Smooth muscle cell (in vitro differentiated cells): Measurements from ENCODE around the gene GLB1L3. TPM values are rescaled to one million over a fixed set of nuclear protein-coding genes. Genes with fewer than 3 reads are reported as not detected.

Source experiments
- DNase-seq: peaks from one replicate; lab custom pipeline; 2025; ENCODE audit not compliant: unreplicated experiment; lab: John Stamatoyannopoulos, UW
- H2AFZ ChIP-seq: fragments of 200-600 bp; sonication (generic); 2 replicates; pipeline ENCODE4 v1.6.0; 2016; ENCODE audit warnings: antibody characterized with exemption, low read depth, mild to moderate bottlenecking
- H3F3A ChIP-seq: fragments of 200-600 bp; sonication (generic); 2 replicates; pipeline ENCODE4 v1.6.0; 2017; ENCODE audit warnings: antibody characterized with exemption, low read depth
- H3K27ac ChIP-seq: fragments of 200-600 bp; sonication (generic); 2 replicates; pipeline ENCODE4 v1.5.1; 2016; ENCODE audit warnings: low read depth, mild to moderate bottlenecking
- H3K27me3 ChIP-seq: fragments of 200-600 bp; sonication (generic); 2 replicates; pipeline ENCODE4 v1.6.1; 2016; ENCODE audit warnings: low read depth, mild to moderate bottlenecking
- H3K36me3 ChIP-seq: fragments of 200-600 bp; sonication (generic); 2 replicates; pipeline ENCODE4 v1.5.1; 2016; ENCODE audit warnings: low read depth
- H3K4me1 ChIP-seq: fragments of 200-600 bp; sonication (generic); 2 replicates; pipeline ENCODE4 v1.5.1; 2016; ENCODE audit warnings: low read depth
- H3K4me2 ChIP-seq: fragments of 200-600 bp; sonication (generic); 2 replicates; pipeline ENCODE4 v1.6.0; 2016; ENCODE audit warnings: mild to moderate bottlenecking
- H3K4me3 ChIP-seq: fragments of 200-600 bp; sonication (generic); 2 replicates; pipeline ENCODE4 v1.5.1; 2016; ENCODE audit warnings: mild to moderate bottlenecking
- H3K79me2 ChIP-seq: fragments of 200-600 bp; sonication (generic); 2 replicates; pipeline ENCODE4 v1.6.0; 2016; ENCODE audit warnings: low read depth, mild to moderate bottlenecking
- H3K9ac ChIP-seq: fragments of 200-600 bp; sonication (generic); 2 replicates; pipeline ENCODE4 v1.6.0; 2016; ENCODE audit warnings: low read depth
- H3K9me3 ChIP-seq: fragments of 200-600 bp; sonication (generic); replicated peaks from 2 replicates; pipeline ENCODE4 v1.5.1; 2016; ENCODE audit warnings: low read depth
- H4K20me1 ChIP-seq: fragments of 200-600 bp; sonication (generic); 2 replicates; pipeline ENCODE4 v1.6.0; 2016; ENCODE audit warnings: low read depth
- WGBS: methylation state at CpG from one replicate; pipeline ENCODE4 v1.1.7; 2016; ENCODE audit warnings: low lambda C conversion rate; 5-methylcytosine and 5-hydroxymethylcytosine counted together
- polyA plus RNA-seq: library from polyadenylated mRNA; unstranded; fragments of >200 nt; fragmentation: Nextera tagmentation; extraction: Ambion mirVana; gene quantifications from 2 replicates; pipeline ENCODE4 v1.2.1, GENCODE V29; 2016
- total RNA-seq: library from RNA; depleted of rRNA; stranded (reverse); fragments of >200 nt; gene quantifications from 2 replicates; pipeline ENCODE4 v1.2.3, GENCODE V29; 2014
- TF ChIP-seq, protein P1 (sequence below): fragments of 200-600 bp; sonication (generic); IDR thresholded peaks from 2 replicates; pipeline ENCODE4 v1.5.1; 2017; ENCODE audit warnings: borderline replicate concordance, mild to moderate bottlenecking, antibody characterized with exemption; ENCODE audit not compliant: insufficient read depth, poor library complexity, severe bottlenecking

Gene GLB1L3
- total and polyA plus RNA-seq, 2 experiments from 2014 or later: not detected

DNA sequence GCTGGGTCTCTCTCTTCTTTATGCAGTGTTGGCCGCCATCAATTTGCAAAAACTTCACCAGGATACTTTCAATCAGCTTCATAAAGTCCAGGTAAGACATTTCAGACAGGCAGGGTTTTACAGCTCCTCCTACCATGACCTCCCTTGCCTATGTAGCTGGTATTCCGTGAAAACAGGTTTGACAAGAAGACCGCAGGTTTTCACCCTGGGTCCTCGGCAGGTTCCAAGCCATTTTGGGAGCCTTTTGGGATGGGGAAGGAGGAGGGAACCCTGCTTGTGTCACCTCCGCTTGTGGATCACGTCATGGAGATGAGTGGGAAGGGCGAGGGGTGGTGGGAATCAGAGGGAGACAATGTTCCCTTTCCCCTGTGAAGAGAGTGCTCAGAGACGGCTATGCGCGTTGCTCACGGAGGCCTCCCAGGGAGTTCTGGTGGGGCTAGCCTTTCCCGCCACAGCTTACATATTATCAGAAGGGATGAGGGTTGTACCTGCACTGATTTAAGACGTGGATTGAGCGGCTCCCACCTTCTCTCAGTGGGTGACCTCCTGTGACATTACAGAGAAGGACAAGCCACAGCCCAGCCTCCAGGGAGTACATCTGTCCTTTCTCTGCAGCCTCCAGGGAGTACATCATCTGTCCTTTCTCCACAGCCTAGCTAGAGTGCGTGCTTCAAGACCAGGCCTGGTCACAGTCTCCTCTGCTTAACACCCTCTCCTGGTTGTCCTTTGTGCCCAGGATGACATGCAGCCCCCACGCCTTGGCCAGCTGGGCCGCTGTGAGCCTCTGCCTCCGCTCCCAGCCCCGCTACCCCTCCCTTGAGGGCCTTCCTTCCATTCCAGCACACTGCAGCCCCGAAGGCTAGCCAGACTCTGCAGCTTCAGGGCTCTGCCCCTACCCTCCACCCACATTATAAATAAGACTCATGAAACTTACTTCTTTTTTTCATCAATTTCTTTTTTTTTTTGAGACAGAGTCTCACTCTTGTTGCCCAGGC, 17.2 kb downstream of the GLB1L3 start:
- Histone ChIP-seq H3K79me2 (no peaks in the 10 kb centered on the region), H3K9me3 (no peaks in the 10 kb centered on the region), H3K4me3 (no peak overlapping the region), H3K4me2 (no peak overlapping the region), H3F3A (no peaks in the 10 kb centered on the region), H3K4me1 (no peaks in the 10 kb centered on the region), H2AFZ (no peak overlapping the region), H4K20me1 (no peaks in the 10 kb centered on the region), H3K9ac (no peak overlapping the region), H3K27me3 (no peaks in the 10 kb centered on the region), H3K36me3 (no peaks in the 10 kb centered on the region), H3K27ac (no peak overlapping the region)
- no peak for DNase-seq
- 86% methylated on average over 20 of the region's 20 CpGs for WGBS
- TF ChIP-seq, protein P1, sequence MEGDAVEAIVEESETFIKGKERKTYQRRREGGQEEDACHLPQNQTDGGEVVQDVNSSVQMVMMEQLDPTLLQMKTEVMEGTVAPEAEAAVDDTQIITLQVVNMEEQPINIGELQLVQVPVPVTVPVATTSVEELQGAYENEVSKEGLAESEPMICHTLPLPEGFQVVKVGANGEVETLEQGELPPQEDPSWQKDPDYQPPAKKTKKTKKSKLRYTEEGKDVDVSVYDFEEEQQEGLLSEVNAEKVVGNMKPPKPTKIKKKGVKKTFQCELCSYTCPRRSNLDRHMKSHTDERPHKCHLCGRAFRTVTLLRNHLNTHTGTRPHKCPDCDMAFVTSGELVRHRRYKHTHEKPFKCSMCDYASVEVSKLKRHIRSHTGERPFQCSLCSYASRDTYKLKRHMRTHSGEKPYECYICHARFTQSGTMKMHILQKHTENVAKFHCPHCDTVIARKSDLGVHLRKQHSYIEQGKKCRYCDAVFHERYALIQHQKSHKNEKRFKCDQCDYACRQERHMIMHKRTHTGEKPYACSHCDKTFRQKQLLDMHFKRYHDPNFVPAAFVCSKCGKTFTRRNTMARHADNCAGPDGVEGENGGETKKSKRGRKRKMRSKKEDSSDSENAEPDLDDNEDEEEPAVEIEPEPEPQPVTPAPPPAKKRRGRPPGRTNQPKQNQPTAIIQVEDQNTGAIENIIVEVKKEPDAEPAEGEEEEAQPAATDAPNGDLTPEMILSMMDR: no peak

DNA sequence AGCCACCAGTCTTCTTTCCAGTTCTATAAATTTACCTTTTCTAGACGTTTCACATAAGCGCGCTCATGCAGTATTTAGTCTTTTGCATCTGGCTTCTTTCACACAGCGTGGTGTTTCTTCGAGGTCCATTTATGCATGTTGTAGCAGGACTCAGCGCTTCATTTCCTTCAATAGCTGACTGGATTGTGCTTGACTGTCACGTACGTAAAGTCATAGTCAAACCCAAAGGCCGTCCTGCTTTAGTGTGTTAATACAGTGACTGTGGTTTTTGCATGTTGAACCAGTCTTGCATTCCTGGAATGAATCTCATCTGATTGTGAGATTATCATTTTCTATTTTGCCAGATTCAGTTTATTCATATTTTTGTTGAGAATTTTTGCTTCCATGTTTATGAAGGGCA, 18.5 kb downstream of the GLB1L3 start:
- no peak overlapping the region for H3K9ac ChIP-seq
- no peak for DNase-seq
- H2AFZ ChIP-seq: no peak overlapping the region
- H3F3A ChIP-seq: no peaks in the 10 kb centered on the region
- H3K27me3 ChIP-seq: no peaks in the 10 kb centered on the region
- 69% methylated on average over 9 of the region's 9 CpGs for WGBS
- H3K4me3 ChIP-seq: no peak overlapping the region
- no peaks in the 10 kb centered on the region for H3K36me3 ChIP-seq
- H3K27ac ChIP-seq: no peak overlapping the region
- no peaks in the 10 kb centered on the region for H3K4me1 ChIP-seq
- no peaks in the 10 kb centered on the region for H3K79me2 ChIP-seq
- H4K20me1 ChIP-seq: no peaks in the 10 kb centered on the region
- no peak overlapping the region for H3K4me2 ChIP-seq
- no peaks in the 10 kb centered on the region for H3K9me3 ChIP-seq
- TF ChIP-seq, protein P1: no peak

DNA sequence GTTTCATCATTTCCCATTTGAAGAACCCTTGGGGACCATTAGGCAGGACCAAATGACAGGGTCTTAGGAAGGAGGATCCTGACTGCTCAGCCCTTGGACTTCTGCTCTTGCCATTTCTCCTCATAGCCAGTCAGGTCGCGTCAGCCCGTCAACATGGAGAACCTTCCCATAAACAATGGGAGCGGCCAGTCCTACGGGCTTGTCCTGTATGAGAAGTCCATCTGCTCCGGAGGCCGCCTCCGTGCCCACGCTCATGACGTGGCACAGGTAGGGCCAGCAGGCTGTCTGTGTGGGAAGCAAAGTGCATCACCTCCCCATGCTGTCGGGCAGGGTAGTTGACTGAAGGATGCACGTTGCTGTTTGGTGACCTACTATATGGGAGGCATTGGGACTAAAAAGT, 36.0 kb downstream of the GLB1L3 start:
- Histone ChIP-seq H4K20me1 (no peaks in the 10 kb centered on the region), H3K36me3 (no peaks in the 10 kb centered on the region), H3K79me2 (no peaks in the 10 kb centered on the region), H3K27ac (no peak overlapping the region), H3K27me3 (no peaks in the 10 kb centered on the region), H3K4me3 (no peak overlapping the region), H3K9ac (no peak overlapping the region), H3K9me3 (no peaks in the 10 kb centered on the region), H3K4me1 (no peaks in the 10 kb centered on the region), H3K4me2 (no peak overlapping the region), H2AFZ (no peak overlapping the region), H3F3A (no peaks in the 10 kb centered on the region)
- WGBS: 89% methylated on average over 12 of the region's 12 CpGs
- DNase-seq: no peak
- TF ChIP-seq, protein P1: no peak
